HEK293T (cell line): ENCODE measurements around the gene NPDC1.
A peak's percentile ranks its signal among the peaks of the same experiment; 100 is the strongest.
"Not testable (repeated sequence)": the region's sequence is repeated elsewhere in the genome, so short reads cannot be mapped to it uniquely, and the experiment has no call there.

Experiments used
- CTCF ChIA-PET: fragments of 350-600 bp; formaldehyde crosslinking; extraction: SDS; loops from one replicate; lab custom pipeline; 2021; ENCODE audit warnings: antibody characterized with exemption, inconsistent platforms; lab: Yijun Ruan, JAX
- POLR2A ChIA-PET: fragments of 350-600 bp; formaldehyde crosslinking; extraction: SDS; loops from one replicate; lab custom pipeline; 2020; ENCODE audit warnings: antibody characterized with exemption, inconsistent platforms; lab: Yijun Ruan, JAX
- DNase-seq: peaks from one replicate; pipeline ENCODE4 v3.0.0; 2012; ENCODE audit warnings: mixed read lengths; ENCODE audit errors: extremely low spot score
- ARNT ChIP-seq: fragments of 450-650 bp; IDR thresholded peaks from 2 replicates; pipeline ENCODE4 v1.6.1; 2017; ENCODE audit warnings: mild to moderate bottlenecking
- BHLHE40 ChIP-seq: fragments of 450-650 bp; IDR thresholded peaks from 2 replicates; pipeline ENCODE4 v1.6.1; 2016; ENCODE audit warnings: mild to moderate bottlenecking, moderate library complexity, borderline replicate concordance
- CTBP1 ChIP-seq: fragments of 450-650 bp; IDR thresholded peaks from 2 replicates; pipeline ENCODE4 v1.6.1; 2016; ENCODE audit warnings: borderline replicate concordance
- ELF4 ChIP-seq: fragments of 450-650 bp; IDR thresholded peaks from 2 replicates; pipeline ENCODE4 v1.6.1; 2017; ENCODE audit warnings: antibody characterized with exemption
- FOXA1 ChIP-seq: fragments of 450-650 bp; IDR thresholded peaks from 2 replicates; pipeline ENCODE4 v1.6.1; 2016; ENCODE audit warnings: mild to moderate bottlenecking
- FOXK2 ChIP-seq: fragments of 450-650 bp; IDR thresholded peaks from 2 replicates; pipeline ENCODE4 v1.6.1; 2016; ENCODE audit warnings: mild to moderate bottlenecking
- FOXM1 ChIP-seq: fragments of 450-650 bp; IDR thresholded peaks from 2 replicates; pipeline ENCODE4 v1.6.1; 2017; ENCODE audit warnings: mild to moderate bottlenecking, borderline replicate concordance
- HDGF ChIP-seq: fragments of 450-650 bp; IDR thresholded peaks from 2 replicates; pipeline ENCODE4 v1.6.1; 2017; ENCODE audit warnings: antibody characterized with exemption, borderline replicate concordance
- L3MBTL2 ChIP-seq: fragments of 450-650 bp; conservative IDR thresholded peaks from 2 replicates; pipeline ENCODE4 v1.6.1; 2016; ENCODE audit warnings: mild to moderate bottlenecking
- LEF1 ChIP-seq: fragments of 450-650 bp; IDR thresholded peaks from 2 replicates; pipeline ENCODE4 v1.6.1; 2017; ENCODE audit warnings: mild to moderate bottlenecking, borderline replicate concordance
- NFRKB ChIP-seq: fragments of 450-650 bp; IDR thresholded peaks from 2 replicates; pipeline ENCODE4 v1.6.1; 2016; ENCODE audit warnings: mild to moderate bottlenecking, moderate library complexity
- PKNOX1 ChIP-seq: fragments of 450-650 bp; IDR thresholded peaks from 2 replicates; pipeline ENCODE4 v1.6.1; 2016
- SP1 ChIP-seq: fragments of 450-650 bp; IDR thresholded peaks from 2 replicates; pipeline ENCODE4 v1.6.1; 2017
- SUZ12 ChIP-seq: fragments of 450-650 bp; IDR thresholded peaks from 2 replicates; pipeline ENCODE4 v1.6.1; 2016; ENCODE audit warnings: mild to moderate bottlenecking
- TARDBP ChIP-seq: fragments of 450-650 bp; IDR thresholded peaks from 2 replicates; pipeline ENCODE4 v1.6.1; 2016
- ZNF384 ChIP-seq: fragments of 450-650 bp; IDR thresholded peaks from 2 replicates; pipeline ENCODE4 v1.6.1; 2016

NPDC1 gene

GRCh38 chr9:137007108-137007815 lies 38.7 kb downstream of the NPDC1 start:
- no peak for TF ChIP-seq NFRKB
- TF ChIP-seq FOXK2: no peak
- no peak for TF ChIP-seq FOXM1
- no peak for TF ChIP-seq CTBP1
- TF ChIP-seq FOXA1: no peak
- no peak for TF ChIP-seq ZNF384
- no peak for TF ChIP-seq SP1
- no peak for TF ChIP-seq ELF4
- CTCF ChIA-PET: interaction anchor here (1.2 kb wide), 1 partner anchor 59 kb away, joined by 3 read pairs; no protein-coding TSS in a partner anchor
- no peak for DNase-seq
- POLR2A ChIA-PET: no interaction called here

GRCh38 chr9:137006116-137007003 lies 39.6 kb downstream of the NPDC1 start:
- POLR2A ChIA-PET: no interaction called here
- CTCF ChIA-PET: interaction anchor here (1.2 kb wide), 1 partner anchor 58 kb away, joined by 3 read pairs; no protein-coding TSS in a partner anchor
- no peak for TF ChIP-seq TARDBP
- no peak for DNase-seq

- DNase-seq, CTCF ChIA-PET: not testable (repeated sequence)
- POLR2A ChIA-PET: interaction anchor here (1.6 kb wide), 1 partner anchor 12 kb away, joined by 7 read pairs; the partner anchor contains the start of gene PAXX
- 0 out of 2 replicates have a peak, but pooled peaks have one; percentile 30 for TF ChIP-seq L3MBTL2
Measured at GRCh38 chr9:137004285-137004684, 41.7 kb downstream of the NPDC1 start.

DNA sequence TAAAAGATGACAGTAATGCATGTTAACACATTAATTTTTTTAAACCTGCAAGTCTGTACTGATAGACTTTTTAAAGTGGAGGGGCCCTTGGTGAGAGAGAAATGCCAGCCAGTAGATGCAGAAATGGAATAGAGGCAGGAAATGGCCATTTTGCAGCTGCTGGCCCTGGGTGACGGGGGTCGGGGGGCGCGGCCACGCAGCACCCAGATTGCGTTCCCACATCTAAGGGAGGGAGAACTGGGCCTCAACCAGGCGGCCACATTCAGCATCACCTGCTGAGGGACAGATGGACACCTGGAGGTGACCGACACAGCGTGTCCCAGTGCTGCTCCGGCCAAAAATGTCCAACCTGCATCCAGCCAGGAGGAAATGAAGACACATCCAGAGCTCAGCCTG lies 43.3 kb downstream of the NPDC1 start:
- CTCF ChIA-PET: interaction anchor here (1.4 kb wide), 1 partner anchor 27 kb away, joined by 5 read pairs; no protein-coding TSS in a partner anchor
- POLR2A ChIA-PET: interaction anchor here (4.0 kb wide), 1 partner anchor 10 kb away, joined by 23 read pairs; the partner anchor contains the start of gene PAXX
- TF ChIP-seq ELF4 (no peak), TARDBP (no peak), FOXA1 (no peak), SUZ12 (no peak), SP1 (no peak), LEF1 (no peak), PKNOX1 (no peak), HDGF (no peak), ZNF384 (no peak), CTBP1 (no peak), BHLHE40 (no peak), FOXK2 (no peak), FOXM1 (no peak), NFRKB (no peak)
- DNase-seq: no peak

DNA sequence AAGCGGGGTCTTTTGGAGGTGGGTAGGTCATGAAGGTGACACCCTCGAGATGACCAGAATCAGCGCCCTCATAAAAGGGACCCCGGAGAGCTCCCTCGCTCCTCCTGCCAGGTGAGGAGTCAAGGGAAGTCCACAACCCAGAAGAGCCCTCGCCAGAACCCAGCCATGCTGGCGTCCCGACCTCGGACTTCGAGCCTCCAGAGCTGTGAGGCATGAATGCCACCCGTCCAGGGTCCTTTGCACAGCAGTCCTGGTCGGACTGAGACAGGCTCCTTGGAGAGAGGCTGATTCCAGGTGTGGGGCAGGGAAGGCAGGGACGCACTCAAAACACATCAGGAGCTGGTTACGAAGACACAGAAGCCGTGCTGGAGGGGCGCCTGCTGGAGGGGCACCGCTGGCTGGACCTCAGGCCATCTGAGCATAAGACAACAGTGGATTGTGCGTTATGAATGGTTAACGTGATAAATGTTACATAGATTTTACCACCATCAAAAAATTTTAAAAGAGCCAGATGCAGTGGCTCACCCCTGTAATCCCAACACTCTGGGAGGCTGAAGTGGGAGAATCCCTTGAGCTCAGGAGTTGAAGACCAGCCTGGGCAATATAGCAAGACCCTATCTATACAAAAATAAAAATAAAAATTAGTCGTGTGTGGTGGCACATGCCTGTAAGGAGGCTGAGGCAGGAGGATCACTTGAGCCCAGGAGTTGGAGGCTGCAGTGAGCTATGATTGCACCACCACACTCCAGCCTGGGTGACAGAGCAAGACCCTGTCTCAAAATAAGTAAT lies 43.9 kb downstream of the NPDC1 start:
- TF ChIP-seq BHLHE40: no peak
- TF ChIP-seq SP1: no peak
- TF ChIP-seq FOXA1: no peak
- TF ChIP-seq ARNT: no peak
- TF ChIP-seq NFRKB: no peak
- no peak for TF ChIP-seq L3MBTL2
- TF ChIP-seq FOXK2: no peak
- TF ChIP-seq ELF4: no peak
- TF ChIP-seq CTBP1: no peak
- TF ChIP-seq HDGF: no peak
- TF ChIP-seq SUZ12: no peak
- TF ChIP-seq FOXM1: no peak
- no peak for TF ChIP-seq PKNOX1
- no peak for TF ChIP-seq ZNF384
- TF ChIP-seq TARDBP: no peak
- no peak for TF ChIP-seq LEF1
- no peak for DNase-seq
- CTCF ChIA-PET: interaction anchor here (1.4 kb wide), 1 partner anchor 27 kb away, joined by 5 read pairs; no protein-coding TSS in a partner anchor
- POLR2A ChIA-PET: interaction anchor here (4.0 kb wide), 1 partner anchor 10 kb away, joined by 23 read pairs; the partner anchor contains the start of gene PAXX
